Nephron progenitor cell (in vitro differentiated cells): ENCODE measurements around the gene MTF1.

Experiments used
- DNase-seq: peaks from one replicate; pipeline ENCODE4 v3.0.0; 2021
- H3K27ac Mint-ChIP-seq: 2 replicates; pipeline ENCODE4 v1.8.0; 2021; ENCODE audit warnings: mild to moderate bottlenecking, moderate library complexity, mixed read lengths
- H3K27me3 Mint-ChIP-seq: 2 replicates; pipeline ENCODE4 v1.8.0; 2021; ENCODE audit warnings: mild to moderate bottlenecking, low read depth, mixed read lengths; ENCODE audit not compliant: poor library complexity
- H3K36me3 Mint-ChIP-seq: 2 replicates; pipeline ENCODE4 v1.8.0; 2021; ENCODE audit warnings: low read depth, mixed read lengths
- H3K4me1 Mint-ChIP-seq: 2 replicates; pipeline ENCODE4 v1.8.0; 2021; ENCODE audit warnings: mixed read lengths
- H3K4me3 Mint-ChIP-seq: 2 replicates; pipeline ENCODE4 v1.8.0; 2021; ENCODE audit warnings: mild to moderate bottlenecking, moderate library complexity, mixed read lengths
- H3K9me3 Mint-ChIP-seq: 2 replicates; pipeline ENCODE4 v1.8.0; 2021; ENCODE audit warnings: mild to moderate bottlenecking, moderate library complexity, mixed read lengths
- CTCF ChIP-seq: fragments of 200-600 bp; sonication (generic); IDR thresholded peaks from 2 replicates; pipeline ENCODE4 v1.5.0; 2021; ENCODE audit warnings: antibody characterized with exemption

Gene MTF1

DNA sequence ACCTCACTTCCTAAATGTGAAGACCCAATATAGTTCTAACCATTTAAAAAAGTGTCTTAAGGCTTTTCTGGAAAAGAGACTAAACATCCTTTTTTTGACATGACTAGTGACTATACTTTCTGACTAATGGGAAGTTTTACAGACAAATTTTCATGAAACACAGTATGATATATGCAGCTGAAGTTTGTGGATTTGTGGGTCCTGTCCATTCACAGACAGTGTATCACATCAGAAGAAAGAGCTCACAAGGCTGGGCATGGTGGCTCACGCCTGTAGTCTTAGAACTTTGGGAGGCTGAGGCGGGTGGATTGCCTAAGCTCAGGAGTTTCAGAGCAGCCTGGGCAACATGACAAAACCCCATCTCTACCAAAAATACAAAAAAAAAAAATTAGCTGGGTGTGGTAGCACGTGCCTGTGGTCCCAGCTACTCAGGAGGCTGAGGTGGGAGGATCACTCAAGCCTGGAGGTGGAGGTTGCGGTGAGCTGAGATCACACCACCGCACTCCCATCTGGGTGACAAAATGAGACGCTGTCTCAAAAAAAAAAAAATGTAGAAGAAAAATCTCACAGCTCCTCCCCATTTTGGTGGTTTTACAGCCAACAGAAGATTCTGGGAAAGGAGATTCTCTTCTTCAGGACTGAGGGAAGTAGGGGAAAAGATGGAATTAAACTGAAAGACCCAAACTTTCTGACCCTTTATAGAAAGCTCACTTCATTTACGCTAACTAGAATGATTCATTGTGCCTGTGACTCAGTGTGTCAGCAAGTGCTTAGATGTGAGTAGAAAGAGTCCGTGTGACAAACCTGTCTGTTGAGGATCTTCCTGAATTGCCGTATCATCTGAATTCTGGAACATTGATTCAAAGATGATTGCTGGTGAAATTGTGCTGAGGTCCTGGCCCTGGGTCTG lies 36.2 kb downstream of the MTF1 start:
- no peak overlapping the region for H3K4me3 Mint-ChIP-seq
- H3K9me3 Mint-ChIP-seq = no peaks in the 10 kb centered on the region
- no peaks in the 10 kb centered on the region for H3K4me1 Mint-ChIP-seq
- no peak overlapping the region for H3K27ac Mint-ChIP-seq
- no peak for TF ChIP-seq CTCF
- H3K27me3 Mint-ChIP-seq = peaks cover 3% of the 10 kb centered on the region
- DNase-seq = no peak
- H3K36me3 Mint-ChIP-seq = peaks cover 42% of the 10 kb centered on the region

- TF ChIP-seq CTCF = no peak
- Mint-ChIP-seq H3K4me1 (no peaks in the 10 kb centered on the region), H3K27me3 (peaks cover 3% of the 10 kb centered on the region), H3K9me3 (no peaks in the 10 kb centered on the region), H3K27ac (no peak overlapping the region), H3K4me3 (no peak overlapping the region), H3K36me3 (peaks cover 38% of the 10 kb centered on the region)
- DNase-seq = no peak
Observed at GRCh38 chr1:37821481-37821880, 37.9 kb downstream of the MTF1 start.

DNA sequence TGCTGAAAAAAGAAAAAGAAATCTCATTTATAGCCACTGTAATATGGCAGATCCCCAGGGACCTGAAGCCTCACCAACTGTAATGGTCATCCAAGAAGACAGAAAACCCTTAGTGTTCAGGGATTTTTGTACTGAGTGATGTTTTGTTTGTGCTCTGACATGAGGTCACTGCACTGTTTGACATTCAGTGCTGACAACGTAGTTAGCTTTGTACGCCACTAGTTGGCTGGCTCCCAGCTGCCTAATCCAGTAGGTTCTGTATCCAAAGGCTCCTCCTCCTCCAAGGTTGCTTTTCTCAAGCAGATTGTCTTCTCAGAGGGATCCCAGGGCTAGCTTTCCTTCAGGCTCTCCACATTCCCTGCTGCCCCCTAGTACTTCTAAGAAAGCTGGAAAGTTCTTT lies 41.9 kb downstream of the MTF1 start:
- Mint-ChIP-seq H3K4me3 (no peak overlapping the region), H3K27me3 (no peaks in the 10 kb centered on the region), H3K27ac (peak overlapping the region; percentile 48), H3K36me3 (peaks cover 27% of the 10 kb centered on the region), H3K9me3 (no peaks in the 10 kb centered on the region), H3K4me1 (no peaks in the 10 kb centered on the region)
- DNase-seq = no peak
- no peak for TF ChIP-seq CTCF

- Mint-ChIP-seq H3K4me1 (peaks cover 10% of the 10 kb centered on the region), H3K4me3 (no peak overlapping the region), H3K27me3 (no peaks in the 10 kb centered on the region), H3K9me3 (no peaks in the 10 kb centered on the region), H3K36me3 (peaks cover 8% of the 10 kb centered on the region), H3K27ac (no peak overlapping the region)
- no peak for TF ChIP-seq CTCF
- DNase-seq = no peak
Observed at GRCh38 chr1:37814252-37814651, 45.1 kb downstream of the MTF1 start.

DNA sequence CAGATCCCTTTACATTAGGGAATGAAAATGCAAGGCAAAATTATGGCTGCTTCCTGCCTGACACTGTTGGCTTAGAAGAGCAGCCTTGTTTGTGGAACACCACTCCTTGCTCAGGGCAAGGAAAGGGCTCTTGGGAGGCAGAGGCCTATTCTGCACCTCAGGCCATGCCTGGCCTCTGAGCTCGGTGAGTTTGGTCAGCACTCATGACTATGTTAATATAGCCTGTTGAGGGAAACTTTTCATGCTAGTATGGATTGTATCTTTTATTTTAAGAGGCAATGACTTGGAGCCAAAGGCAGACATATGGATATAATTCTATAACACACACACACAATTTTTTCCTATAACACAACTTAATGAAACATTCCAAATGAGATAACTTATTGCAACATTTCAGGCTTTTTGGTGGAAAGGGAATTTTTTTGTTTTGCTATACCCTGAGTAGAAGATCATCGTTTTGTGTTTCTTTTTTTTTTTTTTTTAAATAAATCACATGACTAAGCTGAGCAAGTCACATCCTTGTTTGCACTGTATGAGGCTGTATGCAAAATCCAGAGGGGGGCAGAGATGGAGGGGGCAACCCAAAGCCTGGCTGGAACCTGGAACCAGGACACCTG lies 45.8 kb downstream of the MTF1 start:
- no peak overlapping the region for H3K4me3 Mint-ChIP-seq
- peaks cover 8% of the 10 kb centered on the region for H3K36me3 Mint-ChIP-seq
- DNase-seq = no peak
- no peaks in the 10 kb centered on the region for H3K9me3 Mint-ChIP-seq
- TF ChIP-seq CTCF = no peak
- H3K27ac Mint-ChIP-seq = no peak overlapping the region
- H3K27me3 Mint-ChIP-seq = no peaks in the 10 kb centered on the region
- H3K4me1 Mint-ChIP-seq = peaks cover 15% of the 10 kb centered on the region
